Thyroid gland (tissue), 4 donors: ENCODE results near the gene MGAT5. TPM values are rescaled to one million over a fixed set of nuclear protein-coding genes. Genes with fewer than 3 reads are reported as not detected.

Experiments used
- DNase-seq, 2 donors: peaks; one replicate each; pipeline ENCODE4 v3.0.0-alpha.2; 2019
- H3K27ac ChIP-seq, 3 donors: fragments of 200-600 bp; sonication (generic); 1 replicate in 2 of 3; 2 replicates in 1 of 3; pipeline ENCODE4 v1.5.1; 2016 to 2019; ENCODE audit warnings: mild to moderate bottlenecking in 1 of 3, moderate library complexity in 1 of 3
- H3K27me3 ChIP-seq: fragments of 200-600 bp; sonication (generic); one replicate; pipeline ENCODE4 v1.5.1; 2019
- H3K36me3 ChIP-seq, 2 donors: fragments of 200-600 bp; sonication (generic); one replicate each; pipeline ENCODE4 v1.5.1; 2016 to 2019
- H3K4me1 ChIP-seq, 2 donors: fragments of 200-600 bp; sonication (generic); one replicate each; pipeline ENCODE4 v1.5.1; 2017 to 2019
- H3K4me3 ChIP-seq, 3 donors: fragments of 200-600 bp; sonication (generic); replicated peaks in 1 of 3; 1 replicate in 2 of 3; 2 replicates in 1 of 3; pipeline ENCODE4 v1.5.1; 2016; ENCODE audit warnings: mild to moderate bottlenecking in 1 of 3
- H3K9me3 ChIP-seq: fragments of 200-600 bp; sonication (generic); one replicate; pipeline ENCODE4 v1.5.1; 2017
- CTCF ChIP-seq, 6 experiments: fragments of 200-600 bp in 3 of 6; fragments of 450-650 bp in 3 of 6; sonication (generic) in 3 of 6; IDR thresholded peaks; one replicate each; pipeline ENCODE4 v1.5.1; 2016 to 2019; ENCODE audit warnings: antibody characterized with exemption in 6 of 6, mild to moderate bottlenecking in 2 of 6, inconsistent platforms in 1 of 6, moderate library complexity in 1 of 6
- POLR2A ChIP-seq, 2 donors: fragments of 450-650 bp; IDR thresholded peaks; one replicate each; pipeline ENCODE4 v1.6.1; 2017; ENCODE audit warnings: antibody characterized with exemption in 2 of 2, mild to moderate bottlenecking in 2 of 2, moderate library complexity in 1 of 2
- WGBS, 2 donors: methylation state at CpG; one replicate each; pipeline ENCODE4 v1.1.5; 2017; 5-methylcytosine and 5-hydroxymethylcytosine counted together
- intact Hi-C: fragments of 100-400 bp; cut with DNase I; formaldehyde crosslinking; loops from one replicate; pipeline ENCODE4 v1.15.1; 2023
- total RNA-seq, 4 donors: library from RNA; depleted of rRNA; stranded (reverse); fragments of >200 nt; gene quantifications; one replicate each; pipeline ENCODE4 v1.2.3, GENCODE V29; 2016

The MGAT5 gene
- total RNA-seq, 4 donors from 2014 or later, result 47.5 to 64.4 (median 50.4) TPM

GRCh38 chr2:134296301-134296700 is 42.4 kb downstream of the MGAT5 start:
- Histone ChIP-seq H3K4me1 (no peaks in the 10 kb centered on the region), H3K4me3 (no peak overlapping the region)
- intact Hi-C loops, result no loop called here

GRCh38 chr2:134299334-134299733 is 45.5 kb downstream of the MGAT5 start:
- H3K9me3 ChIP-seq, result no peaks in the 10 kb centered on the region
- WGBS, 2 donors, result 100% methylated on average over 1 of the region's 1 CpG
- no peaks in the 10 kb centered on the region for H3K36me3 ChIP-seq
- H3K4me1 ChIP-seq, result no peaks in the 10 kb centered on the region
- no peaks in the 10 kb centered on the region for H3K27me3 ChIP-seq
- H3K27ac ChIP-seq, result no peak overlapping the region
- no peak for TF ChIP-seq CTCF (IDR thresholded peaks at IDR 0.05)
- no peak for TF ChIP-seq POLR2A (IDR thresholded peaks at IDR 0.05)
- intact Hi-C loops, result no loop called here
- H3K4me3 ChIP-seq, result no peak overlapping the region
- DNase-seq, result no peak

More at GRCh38 chr2:134296301-134296700, 42.4 kb downstream of the MGAT5 start:
- no peak for DNase-seq
- 68 to 79% methylated on average over 2 of the region's 2 CpGs for WGBS, 2 donors
- no peaks in the 10 kb centered on the region for H3K9me3 ChIP-seq
- H3K27me3 ChIP-seq, result no peaks in the 10 kb centered on the region
- H3K27ac ChIP-seq, result peak overlapping the region in 1 of 3 donors; percentile 5
- TF ChIP-seq CTCF (IDR thresholded peaks at IDR 0.05) (no peak), POLR2A (IDR thresholded peaks at IDR 0.05) (no peak)
- H3K36me3 ChIP-seq, result no peaks in the 10 kb centered on the region

GRCh38 chr2:134300585-134300984 is 46.7 kb downstream of the MGAT5 start:
- intact Hi-C loops, result no loop called here
- H3K36me3 ChIP-seq, result no peaks in the 10 kb centered on the region
- no peak overlapping the region for H3K27ac ChIP-seq
- no peaks in the 10 kb centered on the region for H3K27me3 ChIP-seq
- DNase-seq, result no peak
- no peak for TF ChIP-seq POLR2A (IDR thresholded peaks at IDR 0.05)
- TF ChIP-seq CTCF (IDR thresholded peaks at IDR 0.05), result no peak
- H3K4me1 ChIP-seq, result peaks cover 0 to 5% of the 10 kb centered on the region in 2 donors
- no peaks in the 10 kb centered on the region for H3K9me3 ChIP-seq
- no peak overlapping the region for H3K4me3 ChIP-seq
- WGBS, 2 donors, result 70 to 80% methylated on average over 1 of the region's 1 CpG

- WGBS, 2 donors, result 64 to 70% methylated on average over 8 of the region's 8 CpGs
- Histone ChIP-seq H3K27me3 (no peaks in the 10 kb centered on the region), H3K4me1 (peaks cover 0 to 5% of the 10 kb centered on the region in 2 donors), H3K4me3 (no peak overlapping the region), H3K9me3 (no peaks in the 10 kb centered on the region), H3K27ac (no peak overlapping the region), H3K36me3 (no peaks in the 10 kb centered on the region)
- TF ChIP-seq POLR2A (IDR thresholded peaks at IDR 0.05), result no peak
- TF ChIP-seq CTCF (IDR thresholded peaks at IDR 0.05), result no peak
- intact Hi-C loops, result no loop called here
- DNase-seq, result no peak
Observed at GRCh38 chr2:134301099-134301927, 47.4 kb downstream of the MGAT5 start.

- no peak overlapping the region for H3K4me3 ChIP-seq
- WGBS, 2 donors, result 86 to 92% methylated on average over 2 of the region's 2 CpGs
Observed at GRCh38 chr2:134301928-134302260, 48.0 kb downstream of the MGAT5 start.

More at GRCh38 chr2:134301928-134302260, 48.0 kb downstream of the MGAT5 start:
- Histone ChIP-seq H3K36me3 (no peaks in the 10 kb centered on the region), H3K27me3 (no peaks in the 10 kb centered on the region), H3K9me3 (no peaks in the 10 kb centered on the region), H3K27ac (no peak overlapping the region), H3K4me1 (peaks cover 0 to 5% of the 10 kb centered on the region in 2 donors)
- intact Hi-C loops, result no loop called here
- no peak for DNase-seq
- TF ChIP-seq CTCF (IDR thresholded peaks at IDR 0.05) (no peak), POLR2A (IDR thresholded peaks at IDR 0.05) (no peak)
